PC-3 (cell line): Measurements from ENCODE around the gene HERC5. TPM values are rescaled to one million over a fixed set of nuclear protein-coding genes. Genes with fewer than 3 reads are reported as not detected.

Source experiments
- ATAC-seq: fragments of 200-7000 bp; cut with Tn5 transposase; 2 replicates; pipeline ENCODE4 v1.9.1; 2020; ENCODE audit warnings: mild to moderate bottlenecking, moderate library complexity
- BruUV-seq: library from RNA; stranded (reverse); fragments of 400-500 nt; replicated peaks from 2 replicates; lab custom pipeline; 2021; lab: Mats Ljungman, UMichigan
- CTCF ChIA-PET: fragments of 300-600 bp; sonication (Branson Sonifier 250); formaldehyde crosslinking; loops from one replicate; lab custom pipeline; 2022; ENCODE audit warnings: antibody characterized with exemption; lab: Charles Lee
- POLR2A ChIA-PET: fragments of 300-600 bp; sonication (Branson Sonifier 250); formaldehyde crosslinking; loops from one replicate; lab custom pipeline; 2022; ENCODE audit warnings: antibody characterized with exemption; ENCODE audit not compliant: unreplicated experiment; lab: Charles Lee
- DNase-seq: peaks from one replicate; pipeline ENCODE4 v3.0.0-alpha.2; 2015
- H2AFZ ChIP-seq: fragments of 300-600 bp; sonication (generic); 2 replicates; pipeline ENCODE4 v1.6.0; 2016; ENCODE audit warnings: antibody characterized with exemption, low read length
- H3F3A ChIP-seq: fragments of 300-600 bp; sonication (generic); one replicate; pipeline ENCODE4 v1.6.0; 2017; ENCODE audit warnings: antibody characterized with exemption, low read length, control low read depth, mild to moderate bottlenecking; ENCODE audit not compliant: unreplicated experiment
- H3K27ac ChIP-seq: fragments of 300-600 bp; sonication (generic); 2 replicates; pipeline ENCODE4 v1.5.1; 2016; ENCODE audit warnings: mild to moderate bottlenecking, low read length
- H3K27me3 ChIP-seq: fragments of 300-600 bp; sonication (generic); 2 replicates; pipeline ENCODE4 v1.6.1; 2016; ENCODE audit warnings: low read length, mixed read lengths
- H3K36me3 ChIP-seq: fragments of 300-600 bp; sonication (generic); 2 replicates; pipeline ENCODE4 v1.6.1; 2016; ENCODE audit warnings: low read depth, mixed run types, low read length, mixed read lengths
- H3K4me1 ChIP-seq: fragments of 300-600 bp; sonication (generic); 2 replicates; pipeline ENCODE4 v1.5.1; 2016; ENCODE audit warnings: low read length; ENCODE audit not compliant: insufficient read depth
- H3K4me2 ChIP-seq: fragments of 300-600 bp; sonication (generic); 2 replicates; pipeline ENCODE4 v1.6.0; 2016; ENCODE audit warnings: low read length
- H3K4me3 ChIP-seq: fragments of 300-600 bp; sonication (generic); 2 replicates; pipeline ENCODE4 v1.5.1; 2016; ENCODE audit warnings: mild to moderate bottlenecking, low read length, mixed read lengths
- H3K79me2 ChIP-seq: fragments of 300-600 bp; sonication (generic); 2 replicates; pipeline ENCODE4 v1.6.1; 2017; ENCODE audit warnings: low read length, mixed read lengths
- H3K9ac ChIP-seq: fragments of 300-600 bp; sonication (generic); 2 replicates; pipeline ENCODE4 v1.6.0; 2016; ENCODE audit warnings: mild to moderate bottlenecking, low read length
- H3K9me2 ChIP-seq: fragments of 300-600 bp; sonication (generic); replicated peaks from 2 replicates; pipeline ENCODE4 v1.6.1; 2016; ENCODE audit warnings: mixed run types, low read length, mixed read lengths
- H3K9me3 ChIP-seq: fragments of 300-600 bp; sonication (generic); 2 replicates; pipeline ENCODE4 v1.6.1; 2016; ENCODE audit warnings: low read length, mixed read lengths
- H4K20me1 ChIP-seq: fragments of 300-600 bp; sonication (generic); 2 replicates; pipeline ENCODE4 v1.6.1; 2016; ENCODE audit warnings: low read length, mixed read lengths
- CTCF ChIP-seq: fragments of 300-600 bp; sonication (generic); conservative IDR thresholded peaks from 2 replicates; pipeline ENCODE4 v1.5.1; 2017; ENCODE audit warnings: antibody characterized with exemption, low read depth, mild to moderate bottlenecking, low read length
- EZH2 ChIP-seq: fragments of 300-600 bp; sonication (generic); IDR thresholded peaks from one replicate; pipeline ENCODE4 v1.6.1; 2017; ENCODE audit warnings: antibody characterized with exemption, mild to moderate bottlenecking, low read length; ENCODE audit not compliant: unreplicated experiment
- EZH2phosphoT487 ChIP-seq: fragments of 300-600 bp; sonication (generic); IDR thresholded peaks from 2 replicates; pipeline ENCODE4 v1.6.1; 2018; ENCODE audit warnings: mild to moderate bottlenecking, antibody characterized with exemption, low read length, borderline replicate concordance
- intact Hi-C: fragments of 100-400 bp; cut with micrococcal nuclease; formaldehyde crosslinking; loops from 2 replicates; pipeline ENCODE4 v1.9.0; 2023
- total RNA-seq: library from RNA; depleted of rRNA; stranded (reverse); fragments of >200 nt; gene quantifications from 2 replicates; pipeline ENCODE4 v1.2.3, GENCODE V29; 2014

HERC5 gene
- total RNA-seq, 1 experiment from 2014 or later = 2.6 TPM

DNA sequence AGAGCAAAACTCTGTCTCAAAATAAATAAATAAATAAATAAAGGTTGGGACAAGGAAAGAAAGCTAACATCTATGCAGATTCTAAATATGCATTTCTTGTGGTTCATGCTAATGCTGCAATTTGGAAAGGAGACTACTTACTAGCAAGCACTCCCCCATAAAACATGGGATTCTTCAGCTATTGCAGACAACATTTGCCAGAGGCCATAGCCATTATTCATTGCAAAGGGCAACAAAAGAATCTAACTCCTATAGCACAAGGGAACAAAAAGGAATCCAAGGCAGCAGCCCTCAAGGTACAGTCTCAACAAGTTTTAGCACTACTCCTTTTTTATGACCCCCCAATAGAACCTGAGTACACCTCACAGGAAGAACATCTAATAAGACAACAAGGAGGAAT lies 8.0 kb upstream of the HERC5 start:
- H3K4me2 ChIP-seq = no peak overlapping the region
- ATAC-seq (no peak), DNase-seq (no peak)
- no TSS peak for BruUV-seq
- CTCF ChIA-PET = no interaction called here
- H3K79me2 ChIP-seq = no peaks in the 10 kb centered on the region
- no peak overlapping the region for H3K9ac ChIP-seq
- H3K9me2 ChIP-seq = no peaks in the 10 kb centered on the region
- H3K36me3 ChIP-seq = no peaks in the 10 kb centered on the region
- POLR2A ChIA-PET = no interaction called here
- no peak for TF ChIP-seq EZH2phosphoT487
- no peak for TF ChIP-seq CTCF
- TF ChIP-seq EZH2 = no peak
- H3K4me1 ChIP-seq = peaks cover 10% of the 10 kb centered on the region; the same call in 1 of the 2 replicates
- no peaks in the 10 kb centered on the region for H3K9me3 ChIP-seq
- H4K20me1 ChIP-seq = no peaks in the 10 kb centered on the region
- no peaks in the 10 kb centered on the region for H3F3A ChIP-seq
- no peak overlapping the region for H3K4me3 ChIP-seq
- intact Hi-C loops = no loop called here
- no peak overlapping the region for H3K27ac ChIP-seq
- H2AFZ ChIP-seq = no peak overlapping the region
- no peaks in the 10 kb centered on the region for H3K27me3 ChIP-seq

DNA sequence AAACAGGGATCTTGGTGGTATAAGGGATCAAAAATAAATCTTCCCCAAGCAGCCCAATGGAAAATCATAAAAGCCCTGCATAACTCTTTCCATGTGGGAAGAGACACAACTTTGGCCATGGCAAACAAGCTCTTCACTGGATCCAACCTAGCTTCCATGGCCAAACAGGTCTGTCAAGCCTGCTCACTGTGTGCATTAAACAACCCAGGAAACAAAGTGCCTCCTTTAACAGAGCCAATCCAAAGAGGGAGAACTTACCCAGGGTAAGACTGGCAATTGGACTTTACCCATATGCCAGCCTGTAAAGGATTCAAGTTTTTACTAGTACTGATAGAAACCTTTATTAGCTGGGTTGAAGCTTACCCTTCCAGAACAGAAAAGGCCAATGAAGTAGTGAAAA lies 7.6 kb upstream of the HERC5 start:
- H3F3A ChIP-seq = no peaks in the 10 kb centered on the region
- intact Hi-C loops = no loop called here
- no peaks in the 10 kb centered on the region for H3K79me2 ChIP-seq
- H3K9me3 ChIP-seq = no peaks in the 10 kb centered on the region
- no peak overlapping the region for H2AFZ ChIP-seq
- BruUV-seq = no TSS peak
- H4K20me1 ChIP-seq = no peaks in the 10 kb centered on the region
- no peak overlapping the region for H3K4me2 ChIP-seq
- no peak overlapping the region for H3K9ac ChIP-seq
- H3K4me3 ChIP-seq = no peak overlapping the region
- H3K27ac ChIP-seq = no peak overlapping the region
- no peak for ATAC-seq
- ChIA-PET POLR2A (no interaction called here), CTCF (no interaction called here)
- no peaks in the 10 kb centered on the region for H3K27me3 ChIP-seq
- no peaks in the 10 kb centered on the region for H3K36me3 ChIP-seq
- H3K4me1 ChIP-seq = peaks cover 10% of the 10 kb centered on the region; the same call in 1 of the 2 replicates
- no peaks in the 10 kb centered on the region for H3K9me2 ChIP-seq
- no peak for DNase-seq
- TF ChIP-seq EZH2 = no peak
- no peak for TF ChIP-seq EZH2phosphoT487
- no peak for TF ChIP-seq CTCF

DNA sequence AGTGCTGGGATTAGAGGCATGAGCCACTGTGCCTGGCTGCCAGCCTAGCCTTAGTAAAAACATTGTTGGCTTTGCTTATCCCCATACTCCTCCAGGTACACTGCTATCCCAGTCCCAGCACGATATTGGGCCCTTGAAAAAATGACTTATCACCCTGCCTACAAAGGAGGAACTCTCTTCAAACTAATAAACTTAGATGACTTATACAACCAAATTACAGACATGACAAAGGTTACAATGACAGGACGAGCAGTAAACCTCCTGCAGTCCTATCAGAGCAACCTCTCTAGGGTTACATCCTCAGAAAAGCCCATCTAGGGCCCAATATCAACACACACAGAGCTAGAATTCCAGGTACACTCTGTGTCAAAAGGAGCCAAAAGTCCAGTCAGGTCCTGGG lies 5.7 kb upstream of the HERC5 start:
- no TSS peak for BruUV-seq
- Histone ChIP-seq H3K9me3 (no peaks in the 10 kb centered on the region), H3F3A (no peaks in the 10 kb centered on the region), H3K79me2 (no peaks in the 10 kb centered on the region), H3K9ac (no peak overlapping the region), H3K27me3 (no peaks in the 10 kb centered on the region), H3K4me1 (no peaks in the 10 kb centered on the region), H3K4me3 (no peak overlapping the region), H2AFZ (no peak overlapping the region), H3K4me2 (no peak overlapping the region), H3K9me2 (no peaks in the 10 kb centered on the region), H3K27ac (no peak overlapping the region), H4K20me1 (no peaks in the 10 kb centered on the region), H3K36me3 (no peaks in the 10 kb centered on the region)
- CTCF ChIA-PET = no interaction called here
- DNase-seq (no peak), ATAC-seq (no peak)
- TF ChIP-seq EZH2 = no peak
- TF ChIP-seq CTCF = no peak
- no peak for TF ChIP-seq EZH2phosphoT487
- intact Hi-C loops = no loop called here
- POLR2A ChIA-PET = no interaction called here
